Gastrocnemius medialis (tissue), 4 donors: ENCODE results near the gene DHRS3.

Experiments used
- POLR2A ChIP-seq, 2 donors: fragments of 450-650 bp; IDR thresholded peaks; one replicate each; pipeline ENCODE4 v1.6.1; 2017; ENCODE audit warnings: antibody characterized with exemption in 2 of 2, mild to moderate bottlenecking in 2 of 2, moderate library complexity in 2 of 2
- TF ChIP-seq, protein P1 (sequence below), 5 experiments: fragments of 450-650 bp in 3 of 5; fragments of 200-600 bp in 2 of 5; sonication (generic) in 2 of 5; IDR thresholded peaks in 4 of 5; conservative IDR thresholded peaks in 1 of 5; 1 replicate in 4 of 5; 2 replicates in 1 of 5; pipeline ENCODE4 v1.5.1; 2016 to 2019; ENCODE audit warnings: antibody characterized with exemption in 5 of 5, mild to moderate bottlenecking in 3 of 5, moderate library complexity in 3 of 5

DNA sequence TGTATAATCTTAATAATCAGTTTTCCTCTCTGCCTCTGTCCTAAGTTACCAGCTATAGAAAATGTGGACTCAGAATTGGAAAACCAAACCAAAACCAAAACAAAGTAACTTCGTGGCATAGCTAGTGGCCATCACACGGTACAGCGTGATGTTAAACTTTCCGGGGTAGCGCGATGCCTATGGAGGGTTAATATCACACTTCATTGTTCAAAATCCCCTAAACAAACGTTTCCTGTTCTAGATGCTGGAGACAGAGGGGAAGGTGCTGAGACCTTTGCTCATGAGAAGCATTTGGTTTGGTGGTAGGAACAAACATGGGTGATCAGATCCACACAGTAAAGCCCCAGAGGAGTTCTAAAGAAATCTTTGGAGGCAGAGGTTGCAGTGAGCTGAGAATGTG, 30.7 kb upstream of the DHRS3 start:
- TF ChIP-seq, protein P1, sequence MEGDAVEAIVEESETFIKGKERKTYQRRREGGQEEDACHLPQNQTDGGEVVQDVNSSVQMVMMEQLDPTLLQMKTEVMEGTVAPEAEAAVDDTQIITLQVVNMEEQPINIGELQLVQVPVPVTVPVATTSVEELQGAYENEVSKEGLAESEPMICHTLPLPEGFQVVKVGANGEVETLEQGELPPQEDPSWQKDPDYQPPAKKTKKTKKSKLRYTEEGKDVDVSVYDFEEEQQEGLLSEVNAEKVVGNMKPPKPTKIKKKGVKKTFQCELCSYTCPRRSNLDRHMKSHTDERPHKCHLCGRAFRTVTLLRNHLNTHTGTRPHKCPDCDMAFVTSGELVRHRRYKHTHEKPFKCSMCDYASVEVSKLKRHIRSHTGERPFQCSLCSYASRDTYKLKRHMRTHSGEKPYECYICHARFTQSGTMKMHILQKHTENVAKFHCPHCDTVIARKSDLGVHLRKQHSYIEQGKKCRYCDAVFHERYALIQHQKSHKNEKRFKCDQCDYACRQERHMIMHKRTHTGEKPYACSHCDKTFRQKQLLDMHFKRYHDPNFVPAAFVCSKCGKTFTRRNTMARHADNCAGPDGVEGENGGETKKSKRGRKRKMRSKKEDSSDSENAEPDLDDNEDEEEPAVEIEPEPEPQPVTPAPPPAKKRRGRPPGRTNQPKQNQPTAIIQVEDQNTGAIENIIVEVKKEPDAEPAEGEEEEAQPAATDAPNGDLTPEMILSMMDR (IDR thresholded peaks at IDR 0.05 in 4 of 5, conservative IDR thresholded peaks at IDR 0.05 in 1 of 5) = no peak
- TF ChIP-seq POLR2A (IDR thresholded peaks at IDR 0.05) = no peak
